ENCODE measurements around the gene EIF2B5.
"Not testable (repeated sequence)": the region's sequence is repeated elsewhere in the genome, so short reads cannot be mapped to it uniquely, and the experiment has no call there.

The EIF2B5 gene

GRCh38 chr3:184135149-184135910 lies at the start of gene EIF2B5:
EIF2B5 (plus strand) TSS chr3:184135358; CDS start chr3:184135386, 28 bp downstream.
- peak; percentile 95 for DNase-seq (ENCODE audit: low read depth, low spot score)

- no peak for DNase-seq (ENCODE audit: low read depth, low spot score)
These were observed 49.7 kb upstream of the EIF2B5 start for GRCh38 chr3:184085389-184085852.

- DNase-seq (ENCODE audit: low read depth, low spot score): no peak
These were observed 43.0 kb upstream of the EIF2B5 start for GRCh38 chr3:184092199-184092598.

- no peak for DNase-seq (ENCODE audit: low read depth, low spot score)
These were observed 38.3 kb upstream of the EIF2B5 start, which contains the start of gene HTR3E for GRCh38 chr3:184096811-184097383. HTR3E (plus strand) TSS chr3:184097064; CDS start chr3:184097530, 466 bp downstream.

- no peak for DNase-seq (ENCODE audit: low read depth, low spot score)
These were observed 37.6 kb upstream of the EIF2B5 start for GRCh38 chr3:184097556-184097955.

GRCh38 chr3:184099806-184100686 lies 35.1 kb upstream of the EIF2B5 start:
- no peak for DNase-seq (ENCODE audit: low read depth, low spot score)

GRCh38 chr3:184110316-184110725 lies 24.8 kb upstream of the EIF2B5 start:
- DNase-seq (ENCODE audit: low read depth, low spot score): peak; percentile 20

GRCh38 chr3:184116017-184116416 lies 19.1 kb upstream of the EIF2B5 start:
- DNase-seq (ENCODE audit: low read depth, low spot score): no peak

- no peak for DNase-seq (ENCODE audit: low read depth, low spot score)
These were observed 17.5 kb upstream of the EIF2B5 start for GRCh38 chr3:184117636-184118035.

- not testable (repeated sequence) for DNase-seq (ENCODE audit: low read depth, low spot score)
These were observed 14.1 kb upstream of the EIF2B5 start for GRCh38 chr3:184121031-184121430.

- DNase-seq (ENCODE audit: low read depth, low spot score): no peak
These were observed 9.2 kb upstream of the EIF2B5 start for GRCh38 chr3:184126006-184126405.

GRCh38 chr3:184129012-184129411 lies 6.1 kb upstream of the EIF2B5 start:
- peak; percentile 44 for DNase-seq (ENCODE audit: low read depth, low spot score)

GRCh38 chr3:184132945-184133344 lies 2.2 kb upstream of the EIF2B5 start:
- DNase-seq (ENCODE audit: low read depth, low spot score): no peak

GRCh38 chr3:184133840-184134745 lies 1.1 kb upstream of the EIF2B5 start:
- peak; percentile 87 for DNase-seq (ENCODE audit: low read depth, low spot score)

- no peak for DNase-seq (ENCODE audit: low read depth, low spot score)
These were observed 411 bp upstream of the EIF2B5 start for GRCh38 chr3:184134746-184135148.

GRCh38 chr3:184135911-184136260 lies 728 bp downstream of the EIF2B5 start:
- DNase-seq (ENCODE audit: low read depth, low spot score): no peak

- DNase-seq (ENCODE audit: low read depth, low spot score): no peak
These were observed 5.3 kb downstream of the EIF2B5 start for GRCh38 chr3:184140436-184140835.

GRCh38 chr3:184142199-184142598 lies 7.0 kb downstream of the EIF2B5 start:
- DNase-seq (ENCODE audit: low read depth, low spot score): no peak

GRCh38 chr3:184143327-184143726 lies 8.2 kb downstream of the EIF2B5 start:
- DNase-seq (ENCODE audit: low read depth, low spot score): no peak

GRCh38 chr3:184144505-184144904 lies 9.3 kb downstream of the EIF2B5 start:
- no peak for DNase-seq (ENCODE audit: low read depth, low spot score)

GRCh38 chr3:184145111-184145524 lies 10.0 kb downstream of the EIF2B5 start:
- DNase-seq (ENCODE audit: low read depth, low spot score): peak; percentile 85
